ENCODE data around the gene RFX4. TPM values are rescaled to one million over a fixed set of nuclear protein-coding genes. Genes with fewer than 3 reads are reported as not detected.

The RFX4 gene
- total and polyA plus RNA-seq, 10 of the 15 experiments (the other 5 are each of a cell fraction or from before 2014, with no cell fraction given), result 0.02 to 0.23 TPM; not detected in 8

- RAD21 ChIA-PET (ENCODE audit: unreplicated experiment), result no interaction called here
- FAIRE-seq, result no peak
- no TSS peak for BruUV-seq (replicated peaks)
Observed at GRCh38 chr12:106764738-106765137, 181.9 kb downstream of the RFX4 start.

More at GRCh38 chr12:106764738-106765137, 181.9 kb downstream of the RFX4 start:
- TF ChIP-seq CHD2 (IDR thresholded peaks at IDR 0.05; ENCODE audit: borderline replicate concordance, low read depth, low read length) (no peak), FOS (IDR thresholded peaks at IDR 0.05; ENCODE audit: borderline replicate concordance, extremely low read depth, insufficient read length) (no peak)
- TF ChIP-seq, protein P1, sequence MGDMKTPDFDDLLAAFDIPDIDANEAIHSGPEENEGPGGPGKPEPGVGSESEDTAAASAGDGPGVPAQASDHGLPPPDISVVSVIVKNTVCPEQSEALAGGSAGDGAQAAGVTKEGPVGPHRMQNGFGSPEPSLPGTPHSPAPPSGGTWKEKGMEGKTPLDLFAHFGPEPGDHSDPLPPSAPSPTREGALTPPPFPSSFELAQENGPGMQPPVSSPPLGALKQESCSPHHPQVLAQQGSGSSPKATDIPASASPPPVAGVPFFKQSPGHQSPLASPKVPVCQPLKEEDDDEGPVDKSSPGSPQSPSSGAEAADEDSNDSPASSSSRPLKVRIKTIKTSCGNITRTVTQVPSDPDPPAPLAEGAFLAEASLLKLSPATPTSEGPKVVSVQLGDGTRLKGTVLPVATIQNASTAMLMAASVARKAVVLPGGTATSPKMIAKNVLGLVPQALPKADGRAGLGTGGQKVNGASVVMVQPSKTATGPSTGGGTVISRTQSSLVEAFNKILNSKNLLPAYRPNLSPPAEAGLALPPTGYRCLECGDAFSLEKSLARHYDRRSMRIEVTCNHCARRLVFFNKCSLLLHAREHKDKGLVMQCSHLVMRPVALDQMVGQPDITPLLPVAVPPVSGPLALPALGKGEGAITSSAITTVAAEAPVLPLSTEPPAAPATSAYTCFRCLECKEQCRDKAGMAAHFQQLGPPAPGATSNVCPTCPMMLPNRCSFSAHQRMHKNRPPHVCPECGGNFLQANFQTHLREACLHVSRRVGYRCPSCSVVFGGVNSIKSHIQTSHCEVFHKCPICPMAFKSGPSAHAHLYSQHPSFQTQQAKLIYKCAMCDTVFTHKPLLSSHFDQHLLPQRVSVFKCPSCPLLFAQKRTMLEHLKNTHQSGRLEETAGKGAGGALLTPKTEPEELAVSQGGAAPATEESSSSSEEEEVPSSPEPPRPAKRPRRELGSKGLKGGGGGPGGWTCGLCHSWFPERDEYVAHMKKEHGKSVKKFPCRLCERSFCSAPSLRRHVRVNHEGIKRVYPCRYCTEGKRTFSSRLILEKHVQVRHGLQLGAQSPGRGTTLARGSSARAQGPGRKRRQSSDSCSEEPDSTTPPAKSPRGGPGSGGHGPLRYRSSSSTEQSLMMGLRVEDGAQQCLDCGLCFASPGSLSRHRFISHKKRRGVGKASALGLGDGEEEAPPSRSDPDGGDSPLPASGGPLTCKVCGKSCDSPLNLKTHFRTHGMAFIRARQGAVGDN (IDR thresholded peaks at IDR 0.05), result no peak
- CTCF ChIA-PET, result interaction anchor here (1.3 kb wide), 1 partner anchor 7 kb away, joined by 4 read pairs; no protein-coding TSS in a partner anchor
- Histone ChIP-seq H3K27ac (ENCODE audit: control insufficient read depth, insufficient read depth) (no peak overlapping the region), H3K4me2 (ENCODE audit: control insufficient read depth, insufficient read depth) (no peak overlapping the region), H3K27me3 (replicated peaks in 1 of 2; ENCODE audit: control insufficient read depth in 2 of 2, insufficient read depth in 2 of 2, low read length in 1 of 2) (no peaks in the 10 kb centered on the region), H2AFZ (ENCODE audit: control insufficient read depth, low read depth, low read length) (no peak overlapping the region), H3K9ac (ENCODE audit: control insufficient read depth, insufficient read depth, low read length) (no peak overlapping the region), H3K36me3 (ENCODE audit: control insufficient read depth in 2 of 2, insufficient read depth in 2 of 2, low read length in 1 of 2) (no peaks in the 10 kb centered on the region), H3K4me1 (ENCODE audit: control insufficient read depth, insufficient read depth, low read length) (peaks cover 28% of the 10 kb centered on the region), H4K20me1 (ENCODE audit: control insufficient read depth, insufficient read depth) (no peaks in the 10 kb centered on the region), H3K79me2 (ENCODE audit: control insufficient read depth, insufficient read depth, low read length) (no peaks in the 10 kb centered on the region), H3K4me3 (no peak overlapping the region), H3K9me3 (replicated peaks; ENCODE audit: control insufficient read depth, insufficient read depth, low read length) (no peaks in the 10 kb centered on the region)
- 95% methylated on average over 3 of the region's 3 CpGs for WGBS (ENCODE audit: insufficient coverage, insufficient replicate concordance, low lambda C conversion rate, missing lambda C conversion rate)
- DNase-seq (ENCODE audit: low read depth, low spot score) (no peak), ATAC-seq (no peak)
- POLR2A ChIA-PET, result interaction anchor here (0.6 kb wide), 2 partner anchors 110 to 112 kb away, joined by 3 to 4 read pairs; no protein-coding TSS in a partner anchor
- intact Hi-C loops (cut with micrococcal nuclease; ENCODE audit: unreplicated experiment), result no loop called here
- SMC1A ChIA-PET (ENCODE audit: uncharacterized antibody, unreplicated experiment), result interaction anchor here (0.9 kb wide), 1 partner anchor 48 kb away, joined by 3 read pairs; no protein-coding TSS in a partner anchor
- in situ Hi-C loops (cut with MboI), result no loop called here

Data from GM12878 (cell line).